Measurements from ENCODE around the gene KIAA1755. TPM values are rescaled to one million over a fixed set of nuclear protein-coding genes. Genes with fewer than 3 reads are reported as not detected.
A peak's percentile ranks its signal among the peaks of the same experiment; 100 is the strongest.

KIAA1755 gene
- total and polyA plus RNA-seq, 9 of the 15 experiments (the other 6 are each of a cell fraction or from before 2014, with no cell fraction given) = not detected

- Histone ChIP-seq H4K20me1 (replicated peaks; ENCODE audit: control insufficient read depth, insufficient read depth, low read length) (peaks cover 12% of the 10 kb centered on the region; the same call in 1 of the 2 replicates), H3K36me3 (ENCODE audit: control insufficient read depth, insufficient read depth, low read length) (no peaks in the 10 kb centered on the region), H2AFZ (ENCODE audit: low read depth, low read length) (no peak overlapping the region), H3K4me2 (ENCODE audit: insufficient read depth, low read length) (no peak overlapping the region), H3K9me3 (replicated peaks; ENCODE audit: control insufficient read depth, insufficient read depth, low read depth, low read length) (no peaks in the 10 kb centered on the region), H3K79me2 (ENCODE audit: control insufficient read depth, insufficient read depth, low read length) (no peaks in the 10 kb centered on the region), H3K4me3 (no peak overlapping the region), H3K9ac (ENCODE audit: insufficient read depth in 1 of 2, low read depth in 2 of 2, low read length in 2 of 2) (no peak overlapping the region), H3K4me1 (replicated peaks in 1 of 2; ENCODE audit: control insufficient read depth in 2 of 2, insufficient read depth in 2 of 2, low read length in 2 of 2) (peaks cover 0 to 8% of the 10 kb centered on the region in 2 experiments; a peak in 2 of 5 replicates), H3K27me3 (ENCODE audit: control insufficient read depth in 2 of 2, insufficient read depth in 2 of 2, low read length in 2 of 2) (peaks cover 3 to 28% of the 10 kb centered on the region in 2 experiments; a peak in 3 of 5 replicates), H3K27ac (ENCODE audit: extremely low read depth, low read depth, low read length) (no peak overlapping the region), H3K9me1 (ENCODE audit: control insufficient read depth, insufficient read depth, low read length) (no peaks in the 10 kb centered on the region)
- in situ Hi-C loops (cut with MboI) (no loop called here), intact Hi-C loops (cut with micrococcal nuclease) (loop anchor here (5.0 kb wide), 1 partner anchor 97 kb away; no protein-coding TSS in a partner anchor)
- 2% methylated on average over 8 of the region's 8 CpGs for WGBS (ENCODE audit: insufficient coverage, low coverage, missing lambda C conversion rate)
- FAIRE-seq = no peak
- no peak for DNase-seq (ENCODE audit: extremely low read depth in 1 of 4, low spot score in 3 of 4)
- BruUV-seq (replicated peaks) = no TSS peak
- POLR2A ChIA-PET = no interaction called here
- ATAC-seq = no peak
- CTCF ChIA-PET (ENCODE audit: low intra/inter-chr PET ratio) = no interaction called here
- TF ChIP-seq CTBP1 (IDR thresholded peaks at IDR 0.05; ENCODE audit: borderline replicate concordance) (no peak), BCOR (IDR thresholded peaks at IDR 0.05) (0 out of 2 replicates have a peak, but pooled peaks have one; percentile 47), ZNF408 (CRISPR knock-in tag; IDR thresholded peaks at IDR 0.05; ENCODE audit: low read depth) (no peak), ZFP36 (IDR thresholded peaks at IDR 0.05; ENCODE audit: low read depth, low read length, partially characterized antibody) (peak; percentile 20), RBM25 (IDR thresholded peaks at IDR 0.05; ENCODE audit: low read depth, low read length, severe bottlenecking) (peak; percentile 82)
These were observed 35.2 kb downstream of the KIAA1755 start for GRCh38 chr20:38225240-38225899.

GRCh38 chr20:38224531-38224930, 36.0 kb downstream of the KIAA1755 start:
- DNase-seq (ENCODE audit: extremely low read depth in 1 of 4, low spot score in 3 of 4) = no peak
- no peak for TF ChIP-seq ZNF277 (CRISPR knock-in tag; IDR thresholded peaks at IDR 0.05; ENCODE audit: borderline replicate concordance)
- 0 out of 2 replicates have a peak, but pooled peaks have one; percentile 9 for TF ChIP-seq CEBPB (tag; IDR thresholded peaks at IDR 0.05)
- no peak for ATAC-seq
- Histone ChIP-seq H3K9me3 (replicated peaks; ENCODE audit: control insufficient read depth, insufficient read depth, low read depth, low read length) (no peaks in the 10 kb centered on the region), H3K4me3 (no peak overlapping the region), H2AFZ (ENCODE audit: low read depth, low read length) (no peak overlapping the region), H3K9me1 (ENCODE audit: control insufficient read depth, insufficient read depth, low read length) (no peaks in the 10 kb centered on the region), H3K27ac (ENCODE audit: extremely low read depth, low read depth, low read length) (no peak overlapping the region), H4K20me1 (replicated peaks; ENCODE audit: control insufficient read depth, insufficient read depth, low read length) (peaks cover 12% of the 10 kb centered on the region; the same call in 1 of the 2 replicates), H3K79me2 (ENCODE audit: control insufficient read depth, insufficient read depth, low read length) (no peaks in the 10 kb centered on the region), H3K36me3 (ENCODE audit: control insufficient read depth, insufficient read depth, low read length) (no peaks in the 10 kb centered on the region), H3K9ac (ENCODE audit: insufficient read depth in 1 of 2, low read depth in 2 of 2, low read length in 2 of 2) (no peak overlapping the region), H3K4me2 (ENCODE audit: insufficient read depth, low read length) (no peak overlapping the region), H3K27me3 (ENCODE audit: control insufficient read depth in 2 of 2, insufficient read depth in 2 of 2, low read length in 2 of 2) (peaks cover 3 to 32% of the 10 kb centered on the region in 2 experiments; a peak in 3 of 5 replicates), H3K4me1 (replicated peaks in 1 of 2; ENCODE audit: control insufficient read depth in 2 of 2, insufficient read depth in 2 of 2, low read length in 2 of 2) (peaks cover 0 to 10% of the 10 kb centered on the region in 2 experiments; a peak in 2 of 5 replicates)
- FAIRE-seq = no peak
- 6% methylated on average over 10 of the region's 10 CpGs for WGBS (ENCODE audit: insufficient coverage, low coverage, missing lambda C conversion rate)
- CTCF ChIA-PET (ENCODE audit: low intra/inter-chr PET ratio) = no interaction called here
- intact Hi-C loops (cut with micrococcal nuclease) = loop anchor here (5.0 kb wide), 3 partner anchors 152 to 657 kb away; partner anchors contain the start of gene VSTM2L
- in situ Hi-C loops (cut with MboI) = no loop called here
- no TSS peak for BruUV-seq (replicated peaks)
- POLR2A ChIA-PET = no interaction called here

All from K562 (cell line).